Astrocyte of the cerebellum (primary cell): Measurements from ENCODE around the gene SHC4.

Source experiments
- DNase-seq: peaks from one replicate; pipeline ENCODE4 v3.0.0-alpha.2; 2011; ENCODE audit warnings: low read depth
- H3K4me3 ChIP-seq: 2 replicates; pipeline ENCODE4 v1.5.1; 2011; ENCODE audit warnings: mild to moderate bottlenecking, low read depth, low read length, moderate library complexity
- CTCF ChIP-seq: IDR thresholded peaks from 2 replicates; pipeline ENCODE4 v1.5.1; 2012; ENCODE audit warnings: low read length, low read depth, moderate library complexity, mild to moderate bottlenecking; ENCODE audit errors: missing control alignments
- in situ Hi-C: cut with HindIII; loops from 2 replicates; pipeline ENCODE4 v1.10.0; 2017; ENCODE audit warnings: low sequenced_read_pairs

SHC4 gene

GRCh38 chr15:48782911-48783310 lies 180.8 kb downstream of the SHC4 start:
- DNase-seq, result no peak
- in situ Hi-C loops, result no loop called here
- H3K4me3 ChIP-seq, result no peak overlapping the region
- no peak for TF ChIP-seq CTCF

GRCh38 chr15:48781481-48782081 lies 182.1 kb downstream of the SHC4 start:
- DNase-seq, result no peak
- no peak for TF ChIP-seq CTCF
- H3K4me3 ChIP-seq, result no peak overlapping the region
- in situ Hi-C loops, result no loop called here

GRCh38 chr15:48781017-48781416 lies 182.7 kb downstream of the SHC4 start:
- H3K4me3 ChIP-seq, result no peak overlapping the region
- in situ Hi-C loops, result no loop called here
- TF ChIP-seq CTCF, result no peak
- DNase-seq, result no peak

GRCh38 chr15:48778331-48778730 lies 185.4 kb downstream of the SHC4 start:
- in situ Hi-C loops, result loop anchor here (10.0 kb wide), 1 partner anchor 46 kb away; no protein-coding TSS in a partner anchor
- DNase-seq, result no peak
- H3K4me3 ChIP-seq, result no peak overlapping the region
- no peak for TF ChIP-seq CTCF

GRCh38 chr15:48777645-48778330 lies 185.9 kb downstream of the SHC4 start:
- no peak overlapping the region for H3K4me3 ChIP-seq
- no peak for DNase-seq
- TF ChIP-seq CTCF, result no peak
- in situ Hi-C loops, result loop anchor here (10.0 kb wide), 1 partner anchor 47 kb away; no protein-coding TSS in a partner anchor

GRCh38 chr15:48775546-48775945 lies 188.2 kb downstream of the SHC4 start:
- H3K4me3 ChIP-seq, result no peak overlapping the region
- in situ Hi-C loops, result loop anchor here (10.0 kb wide), 1 partner anchor 49 kb away; no protein-coding TSS in a partner anchor
- TF ChIP-seq CTCF, result no peak
- no peak for DNase-seq
